K562 (cell line): ENCODE results near the gene PPWD1. TPM values are rescaled to one million over a fixed set of nuclear protein-coding genes. Genes with fewer than 3 reads are reported as not detected.
A peak's percentile ranks its signal among the peaks of the same experiment; 100 is the strongest.

Experiments
- BMI1 ChIP-seq: fragments of 150-350 bp; IDR thresholded peaks from 2 replicates; pipeline ENCODE4 v1.6.1; 2014; ENCODE audit warnings: low read length
- CHAMP1 ChIP-seq: fragments of 450-650 bp; IDR thresholded peaks from 2 replicates; pipeline ENCODE4 v1.6.1; 2016; ENCODE audit warnings: mild to moderate bottlenecking
- CREM ChIP-seq: IDR thresholded peaks from 2 replicates; pipeline ENCODE4 v1.6.1; 2014; ENCODE audit warnings: antibody characterized with exemption, low read depth
- HNRNPL ChIP-seq: fragments of 200-400 bp; formaldehyde crosslinking; IDR thresholded peaks from 2 replicates; pipeline ENCODE4 v1.6.1; 2017; ENCODE audit warnings: low read depth, mild to moderate bottlenecking, low read length
- RREB1 ChIP-seq: fragments of 250-450 bp; sonication (Bioruptor Pico); IDR thresholded peaks from 2 replicates; pipeline ENCODE4 v1.4.0; 2020
- SMAD4 ChIP-seq: fragments of 250-450 bp; sonication (Bioruptor Pico); conservative IDR thresholded peaks from 2 replicates; pipeline ENCODE4 v1.8.0; 2021; ENCODE audit warnings: inconsistent platforms, mild to moderate bottlenecking, moderate library complexity
- SMARCC2 ChIP-seq: fragments of 450-650 bp; IDR thresholded peaks from 2 replicates; pipeline ENCODE4 v1.6.1; 2017; ENCODE audit warnings: antibody characterized with exemption, moderate library complexity, mild to moderate bottlenecking, low read depth
- SMC3 ChIP-seq: conservative IDR thresholded peaks from 2 replicates; pipeline ENCODE4 v1.6.1; 2011; ENCODE audit warnings: low read depth, low read length, improper control_type of control experiment; ENCODE audit not compliant: insufficient read depth
- ZEB2 ChIP-seq: fragments of 450-650 bp; IDR thresholded peaks from 2 replicates; pipeline ENCODE4 v1.6.1; 2016
- ZNF165 ChIP-seq: fragments of 250-450 bp; sonication (Bioruptor Pico); IDR thresholded peaks from 2 replicates; pipeline ENCODE4 v1.4.0; 2020; ENCODE audit warnings: borderline replicate concordance
- ZNF398 ChIP-seq: fragments of 250-450 bp; sonication (Bioruptor Pico); IDR thresholded peaks from 2 replicates; pipeline ENCODE4 v1.8.0; 2021; ENCODE audit warnings: moderate library complexity, mild to moderate bottlenecking, inconsistent platforms
- ZNF592 ChIP-seq: fragments of 450-650 bp; IDR thresholded peaks from 2 replicates; pipeline ENCODE4 v1.6.1; 2017; ENCODE audit warnings: antibody characterized with exemption, mild to moderate bottlenecking
- polyA plus RNA-seq, 8 experiments: library from polyadenylated mRNA; depleted of rRNA in 4 of 8; stranded (reverse) in 5 of 8; unstranded in 3 of 8; fragments of >200 nt; fragmentation: Nextera tagmentation in 2 of 8; fragmentation: Illumina TruSeq in 1 of 8; extraction: Ambion mirVana in 2 of 8; extraction: Trizol in 1 of 8; gene quantifications; 2 replicates each; pipeline versions ENCODE4 v1.2.1 to v1.2.3, GENCODE V29; 2011 to 2014; ENCODE audit warnings: inconsistent platforms in 1 of 8, missing spikeins in 1 of 8
- total RNA-seq, 7 experiments: library from RNA; depleted of rRNA in 6 of 7; stranded (reverse); fragments of >200 nt in 6 of 7; fragmentation: Illumina TruSeq in 2 of 7; extraction: Trizol in 2 of 7; gene quantifications; 2 replicates each; pipeline versions ENCODE4 v1.2.1 to v1.2.3, GENCODE V29; 2011 to 2021; ENCODE audit warnings: low replicate concordance in 1 of 7

PPWD1 gene
- total and polyA plus RNA-seq, 9 of the 15 experiments (the other 6 are each of a cell fraction or from before 2014, with no cell fraction given), result 24.1 to 89.2 (median 51.4) TPM

- TF ChIP-seq CHAMP1 (no peak), ZNF592 (peak; percentile 39; the same call in 1 of the 2 replicates), BMI1 (no peak), SMARCC2 (no peak), HNRNPL (no peak), CREM (peak; percentile 76), RREB1 (CRISPR knock-in tag) (peak; percentile 82), SMC3 (0 out of 2 replicates have a peak, but pooled peaks have one; percentile 3), ZEB2 (0 out of 2 replicates have a peak, but pooled peaks have one; percentile 8), ZNF165 (CRISPR knock-in tag) (peak; percentile 20; the same call in 1 of the 2 replicates), ZNF398 (no peak), SMAD4 (0 out of 2 replicates have a peak, but pooled peaks have one; percentile 18)
Measured at GRCh38 chr5:65624025-65624570, 61.0 kb downstream of the PPWD1 start, which contains the start of gene TRIM23 (continued).
